Measurements from ENCODE around the gene SF3B3. TPM values are rescaled to one million over a fixed set of nuclear protein-coding genes. Genes with fewer than 3 reads are reported as not detected.

SF3B3 gene
- polyA plus RNA-seq, 1 donor (not counting 4 experiments of a cell fraction or from before 2014, with no cell fraction given), result 142 TPM

GRCh38 chr16:70601576-70602575, 78.3 kb downstream of the SF3B3 start:
- FAIRE-seq, result no peak
- no peaks in the 10 kb centered on the region for H3K9me1 ChIP-seq (ENCODE audit: control insufficient read depth, extremely low read depth, insufficient read depth, low read length)
- H3K79me2 ChIP-seq (ENCODE audit: control insufficient read depth, insufficient read depth, low read length), result no peaks in the 10 kb centered on the region
- no peak overlapping the region for H2AFZ ChIP-seq (ENCODE audit: control insufficient read depth, low read length)
- dilution Hi-C loops (cut with MboI; ENCODE audit: extremely low pct_ligation_motif_present, low sequenced_read_pairs), result no loop called here
- no peaks in the 10 kb centered on the region for H3K27me3 ChIP-seq (ENCODE audit: control insufficient read depth, extremely low read depth, insufficient read depth, low read length)
- DNase-seq (ENCODE audit: low read depth, low spot score), result no peak
- H3K36me3 ChIP-seq (ENCODE audit: control insufficient read depth in 2 of 2, extremely low read depth in 1 of 2, insufficient read depth in 2 of 2, low read length in 2 of 2), result no peaks in the 10 kb centered on the region
- H3K4me1 ChIP-seq (ENCODE audit: control insufficient read depth, extremely low read depth, insufficient read depth, low read length), result no peaks in the 10 kb centered on the region
- H3K4me3 ChIP-seq (ENCODE audit: control insufficient read depth in 2 of 3, extremely low read depth in 1 of 3, insufficient read depth in 2 of 3, low read depth in 1 of 3, low read length in 3 of 3), result no peak overlapping the region
- no peak overlapping the region for H3K27ac ChIP-seq (ENCODE audit: control insufficient read depth, insufficient read depth, low read length)
- no peaks in the 10 kb centered on the region for H4K20me1 ChIP-seq (ENCODE audit: control insufficient read depth, extremely low read depth, insufficient read depth, low read length)
- no peak for TF ChIP-seq EZH2 (IDR thresholded peaks at IDR 0.05; ENCODE audit: low read length)
- no peak for TF ChIP-seq CTCF (optimal IDR thresholded peaks at IDR 0.05 in 1 of 3, IDR thresholded peaks at IDR 0.05 in 1 of 3, conservative IDR thresholded peaks at IDR 0.05 in 1 of 3; ENCODE audit: extremely low read depth in 1 of 3, insufficient read depth in 2 of 3, low read length in 3 of 3)
- no peaks in the 10 kb centered on the region for H3K9me3 ChIP-seq (ENCODE audit: control insufficient read depth, low read depth, low read length)
- no peak overlapping the region for H3K9ac ChIP-seq (ENCODE audit: control insufficient read depth, extremely low read depth, insufficient read depth, low read length)
- H3K4me2 ChIP-seq (ENCODE audit: control insufficient read depth, extremely low read depth, insufficient read depth, low read depth, low read length), result no peak overlapping the region

GRCh38 chr16:70602831-70603230, 79.2 kb downstream of the SF3B3 start:
- no peaks in the 10 kb centered on the region for H3K9me1 ChIP-seq (ENCODE audit: control insufficient read depth, extremely low read depth, insufficient read depth, low read length)
- no peaks in the 10 kb centered on the region for H3K36me3 ChIP-seq (ENCODE audit: control insufficient read depth in 2 of 2, extremely low read depth in 1 of 2, insufficient read depth in 2 of 2, low read length in 2 of 2)
- H3K9ac ChIP-seq (ENCODE audit: control insufficient read depth, extremely low read depth, insufficient read depth, low read length), result no peak overlapping the region
- H3K27ac ChIP-seq (ENCODE audit: control insufficient read depth, insufficient read depth, low read length), result no peak overlapping the region
- dilution Hi-C loops (cut with MboI; ENCODE audit: extremely low pct_ligation_motif_present, low sequenced_read_pairs), result no loop called here
- H2AFZ ChIP-seq (ENCODE audit: control insufficient read depth, low read length), result no peak overlapping the region
- H3K79me2 ChIP-seq (ENCODE audit: control insufficient read depth, insufficient read depth, low read length), result no peaks in the 10 kb centered on the region
- H3K4me1 ChIP-seq (ENCODE audit: control insufficient read depth, extremely low read depth, insufficient read depth, low read length), result no peaks in the 10 kb centered on the region
- TF ChIP-seq CTCF (optimal IDR thresholded peaks at IDR 0.05 in 1 of 3, IDR thresholded peaks at IDR 0.05 in 1 of 3, conservative IDR thresholded peaks at IDR 0.05 in 1 of 3; ENCODE audit: extremely low read depth in 1 of 3, insufficient read depth in 2 of 3, low read length in 3 of 3), result no peak
- no peak for TF ChIP-seq EZH2 (IDR thresholded peaks at IDR 0.05; ENCODE audit: low read length)
- H4K20me1 ChIP-seq (ENCODE audit: control insufficient read depth, extremely low read depth, insufficient read depth, low read length), result no peaks in the 10 kb centered on the region
- DNase-seq (ENCODE audit: low read depth, low spot score), result no peak
- H3K9me3 ChIP-seq (ENCODE audit: control insufficient read depth, low read depth, low read length), result no peaks in the 10 kb centered on the region
- no peak overlapping the region for H3K4me2 ChIP-seq (ENCODE audit: control insufficient read depth, extremely low read depth, insufficient read depth, low read depth, low read length)
- no peak for FAIRE-seq
- no peaks in the 10 kb centered on the region for H3K27me3 ChIP-seq (ENCODE audit: control insufficient read depth, extremely low read depth, insufficient read depth, low read length)
- H3K4me3 ChIP-seq (ENCODE audit: control insufficient read depth in 2 of 3, extremely low read depth in 1 of 3, insufficient read depth in 2 of 3, low read depth in 1 of 3, low read length in 3 of 3), result no peak overlapping the region
